WI38 (cell line): ENCODE data around the gene PKD1L1.

Experiments used
- H3K4me3 ChIP-seq: 2 replicates; pipeline ENCODE4 v1.5.1; 2011; ENCODE audit warnings: low read depth, mild to moderate bottlenecking, control low read depth, low read length
- TF ChIP-seq, protein P1 (sequence below): IDR thresholded peaks from 2 replicates; pipeline ENCODE4 v1.5.1; 2012; ENCODE audit warnings: low read depth, mild to moderate bottlenecking, control low read depth, low read length

PKD1L1 gene

DNA sequence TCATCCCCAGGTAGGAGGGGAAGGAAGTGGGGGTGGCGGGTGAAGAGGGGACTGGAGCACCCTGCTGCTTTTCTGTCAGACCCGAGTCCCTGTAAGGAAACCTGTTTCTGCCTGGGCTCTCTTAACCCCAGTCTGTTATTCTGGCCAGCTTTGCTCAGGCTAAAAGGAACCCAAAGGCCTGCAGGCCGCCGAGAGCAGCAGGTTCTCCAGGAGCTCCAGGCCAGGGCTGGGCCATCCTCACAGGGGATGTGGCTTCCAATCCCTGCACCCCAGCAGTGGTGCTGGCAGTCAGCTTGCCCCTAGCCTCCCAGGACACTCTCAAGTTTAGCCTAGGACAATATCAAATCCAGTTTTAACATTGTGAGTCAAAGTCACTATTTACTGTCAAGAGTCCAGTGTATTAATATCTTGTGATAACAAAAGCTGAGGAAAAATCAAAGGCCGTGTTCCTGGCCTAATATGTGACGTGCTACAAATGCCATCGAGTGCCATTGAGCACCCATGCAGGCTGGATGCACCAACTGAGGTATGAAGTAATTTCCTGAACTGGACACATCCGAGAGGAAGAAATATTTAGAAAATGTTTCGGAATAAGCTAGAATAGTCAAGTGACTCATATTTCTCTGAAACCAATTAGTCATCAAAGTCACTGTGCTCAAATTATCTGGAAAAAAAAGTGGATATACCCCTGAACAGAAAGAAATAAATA, 7.0 kb downstream of the PKD1L1 start:
- no peak overlapping the region for H3K4me3 ChIP-seq
- TF ChIP-seq, protein P1, sequence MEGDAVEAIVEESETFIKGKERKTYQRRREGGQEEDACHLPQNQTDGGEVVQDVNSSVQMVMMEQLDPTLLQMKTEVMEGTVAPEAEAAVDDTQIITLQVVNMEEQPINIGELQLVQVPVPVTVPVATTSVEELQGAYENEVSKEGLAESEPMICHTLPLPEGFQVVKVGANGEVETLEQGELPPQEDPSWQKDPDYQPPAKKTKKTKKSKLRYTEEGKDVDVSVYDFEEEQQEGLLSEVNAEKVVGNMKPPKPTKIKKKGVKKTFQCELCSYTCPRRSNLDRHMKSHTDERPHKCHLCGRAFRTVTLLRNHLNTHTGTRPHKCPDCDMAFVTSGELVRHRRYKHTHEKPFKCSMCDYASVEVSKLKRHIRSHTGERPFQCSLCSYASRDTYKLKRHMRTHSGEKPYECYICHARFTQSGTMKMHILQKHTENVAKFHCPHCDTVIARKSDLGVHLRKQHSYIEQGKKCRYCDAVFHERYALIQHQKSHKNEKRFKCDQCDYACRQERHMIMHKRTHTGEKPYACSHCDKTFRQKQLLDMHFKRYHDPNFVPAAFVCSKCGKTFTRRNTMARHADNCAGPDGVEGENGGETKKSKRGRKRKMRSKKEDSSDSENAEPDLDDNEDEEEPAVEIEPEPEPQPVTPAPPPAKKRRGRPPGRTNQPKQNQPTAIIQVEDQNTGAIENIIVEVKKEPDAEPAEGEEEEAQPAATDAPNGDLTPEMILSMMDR, result no peak

DNA sequence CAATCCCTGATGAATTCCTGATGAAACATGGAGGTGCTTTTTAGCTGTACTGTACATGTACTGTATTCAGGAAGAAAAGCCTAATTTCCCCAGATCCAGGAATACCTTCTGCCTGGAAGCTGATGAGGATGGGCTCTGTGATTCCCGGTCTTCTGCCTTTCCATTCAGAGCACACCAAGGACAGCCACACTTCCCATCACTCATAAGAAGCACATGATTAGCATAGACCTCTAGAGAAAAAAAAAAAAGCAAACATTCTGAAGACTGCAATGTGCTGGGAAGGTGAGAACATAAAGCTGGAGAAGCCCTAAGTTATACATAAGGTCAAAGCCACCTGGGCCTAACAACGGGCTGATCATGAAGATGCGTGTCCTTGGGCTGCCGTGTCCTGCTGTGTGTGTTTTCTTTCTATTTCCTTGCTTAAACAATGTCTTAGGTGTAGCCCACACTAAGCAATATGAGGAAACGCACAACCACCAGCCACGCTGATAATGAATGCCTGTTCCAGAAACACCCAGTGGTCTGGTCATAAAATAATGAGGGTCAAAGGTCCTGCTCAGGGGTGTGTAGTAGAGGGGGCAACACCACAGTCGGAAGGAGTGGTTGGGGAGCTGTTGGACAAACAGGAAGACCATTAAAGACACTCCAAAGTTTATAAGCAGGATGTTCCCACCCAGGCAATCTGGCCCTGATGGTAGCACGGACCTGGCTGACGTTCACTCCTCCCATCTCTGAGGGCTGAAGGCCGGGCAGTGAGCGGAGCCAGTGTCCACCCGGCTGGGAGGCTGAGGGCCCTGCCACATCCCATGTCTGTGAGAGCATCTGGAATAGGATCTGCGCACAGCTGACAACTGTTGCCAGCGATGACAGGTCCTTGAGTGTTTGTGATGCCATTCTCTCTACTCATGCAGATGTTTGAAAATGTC, 7.9 kb downstream of the PKD1L1 start:
- no peak overlapping the region for H3K4me3 ChIP-seq
- TF ChIP-seq, protein P1, result no peak

DNA sequence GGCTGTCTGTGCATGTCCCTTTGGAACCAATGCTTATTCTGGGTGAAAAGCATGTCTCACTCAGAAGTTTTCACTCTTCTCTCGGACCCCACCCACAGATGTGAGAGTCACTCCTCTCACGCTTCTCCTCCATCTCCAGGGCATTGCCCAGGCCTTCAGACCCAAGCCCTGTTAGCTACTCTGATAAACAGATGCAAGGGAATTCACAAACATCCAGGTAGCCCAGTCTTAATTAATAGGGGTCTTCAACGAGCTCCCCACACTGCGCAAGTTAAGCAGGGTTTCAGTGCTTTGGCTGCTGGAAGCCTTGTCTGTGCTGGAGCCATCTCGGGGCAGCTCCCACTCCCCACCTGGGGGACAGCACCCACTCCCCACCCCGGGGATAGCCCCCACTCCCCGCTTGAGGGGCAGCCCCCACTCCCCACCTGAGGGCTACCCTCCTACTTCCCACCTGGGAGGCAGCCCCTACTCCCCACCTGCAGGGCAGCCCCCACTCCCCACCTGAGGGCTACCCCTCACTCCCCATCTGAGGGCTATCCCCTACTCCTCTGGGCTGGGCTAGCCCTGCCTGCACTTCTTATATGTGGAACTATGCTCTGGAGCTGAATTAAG, 8.7 kb downstream of the PKD1L1 start:
- no peak overlapping the region for H3K4me3 ChIP-seq
- TF ChIP-seq, protein P1, result no peak

DNA sequence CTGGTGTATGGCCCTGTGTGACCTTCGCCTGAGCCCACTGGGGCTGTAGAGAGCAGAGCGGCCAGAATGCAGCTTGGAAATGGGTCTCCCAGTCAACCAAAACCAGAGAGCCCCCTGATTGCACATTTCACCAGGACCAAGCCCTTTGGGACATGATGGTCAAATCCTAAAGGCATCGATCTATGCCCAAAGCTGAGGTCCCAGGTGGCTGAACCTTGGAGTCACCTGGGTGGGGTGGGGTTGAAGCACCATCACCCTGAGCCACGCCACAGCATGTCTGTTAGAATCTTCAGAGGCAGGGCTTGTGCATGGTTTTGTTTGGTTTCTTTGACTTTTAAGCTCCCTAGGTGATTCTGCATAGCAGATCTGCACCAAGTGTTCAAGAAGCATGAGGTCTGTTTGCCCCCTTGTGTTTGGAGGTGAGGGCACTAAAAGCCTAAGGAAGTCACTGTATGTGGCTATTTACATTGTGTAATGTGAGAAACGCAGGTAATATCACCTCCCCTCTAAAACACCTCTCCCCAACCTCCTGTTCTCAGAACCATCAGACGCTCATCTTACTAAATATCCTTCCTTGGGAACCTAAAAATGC, 9.6 kb downstream of the PKD1L1 start:
- TF ChIP-seq, protein P1, result no peak; the same call in 1 of the 2 replicates
- no peak overlapping the region for H3K4me3 ChIP-seq

DNA sequence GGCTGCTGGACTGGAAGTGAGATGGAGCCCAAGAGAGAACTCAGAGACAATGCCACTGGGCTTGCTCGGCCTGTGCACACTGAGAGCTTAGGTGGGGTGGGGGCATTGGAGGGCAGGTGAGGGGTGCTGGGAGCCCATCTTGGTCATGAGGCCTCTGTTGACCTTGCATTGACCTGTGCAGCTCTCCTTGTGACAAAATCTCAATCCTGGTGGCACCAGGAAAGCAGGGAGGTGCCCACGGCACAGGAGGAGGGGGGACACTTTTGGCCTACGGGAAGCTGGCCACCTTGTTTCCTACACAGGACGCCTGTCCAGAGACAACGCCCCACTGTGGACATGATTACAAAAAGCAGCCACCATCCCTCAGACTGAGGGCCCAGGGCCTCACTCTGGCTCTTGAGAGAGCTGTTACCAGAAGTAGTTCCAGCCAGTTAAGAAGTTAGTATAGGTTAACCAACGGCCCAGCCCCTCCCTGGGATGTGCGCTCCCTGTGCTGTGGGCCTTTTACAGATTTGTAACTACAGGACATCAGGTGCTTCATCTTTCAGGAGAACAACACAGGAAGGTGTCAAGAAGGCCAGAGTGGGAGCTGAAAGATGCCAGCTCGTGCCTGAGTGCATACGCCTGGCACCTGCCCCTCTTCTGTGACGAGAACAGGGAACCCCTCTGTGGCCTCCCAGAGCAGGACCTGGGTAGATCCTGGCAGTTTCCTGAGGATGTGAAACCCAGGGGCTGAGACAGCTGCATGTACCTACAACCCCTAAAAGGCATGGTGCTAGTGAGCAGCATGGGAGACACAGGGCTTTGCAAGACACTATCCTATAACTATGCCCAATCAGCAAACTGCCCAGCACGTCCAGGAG, 10.3 kb downstream of the PKD1L1 start:
- TF ChIP-seq, protein P1, result no peak
- H3K4me3 ChIP-seq, result no peak overlapping the region

DNA sequence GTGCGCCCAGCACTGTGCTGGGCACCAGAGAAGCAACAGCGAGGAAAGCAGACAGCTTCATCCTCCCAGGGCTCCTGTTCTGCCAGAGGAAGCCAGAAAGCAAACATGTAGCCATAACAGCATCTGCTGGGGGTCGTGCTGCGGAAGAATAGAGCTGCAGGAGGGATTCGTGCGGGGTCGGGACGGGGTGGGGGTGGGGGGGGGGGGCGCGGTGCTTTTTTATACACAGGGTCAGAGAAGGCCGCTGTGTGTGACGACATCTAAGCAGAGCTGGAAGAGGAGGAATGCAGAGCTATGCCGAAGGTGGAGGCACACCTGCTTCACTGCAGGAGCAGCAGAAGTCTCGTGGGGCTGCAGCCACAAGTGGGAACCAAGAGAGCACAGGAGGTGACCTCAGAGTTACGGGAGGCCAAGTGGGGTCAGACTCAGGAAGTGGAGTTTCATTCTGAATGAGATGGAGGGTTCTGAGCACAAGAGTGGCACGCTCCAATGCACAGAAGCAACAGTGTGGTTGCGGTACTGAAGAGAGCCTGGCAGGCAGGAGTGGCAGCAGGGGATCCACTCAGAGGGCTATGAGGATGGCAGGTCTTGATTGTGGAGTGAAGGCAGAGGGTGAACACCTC, 11.1 kb downstream of the PKD1L1 start:
- TF ChIP-seq, protein P1, result no peak
- H3K4me3 ChIP-seq, result no peak overlapping the region
